Inflammatory macrophage treated with lipopolysaccharide for 1 hour (primary cell): ENCODE data around the gene SLTM.
"Not testable (repeated sequence)": the region's sequence is repeated elsewhere in the genome, so short reads cannot be mapped to it uniquely, and the experiment has no call there.

Source experiments
- DNase-seq, 2 donors: peaks; one replicate each; pipeline ENCODE4 v3.0.0-alpha.2; 2020 to 2022

The SLTM gene

GRCh38 chr15:58933281-58934113 lies at the start of gene SLTM:
Gene SLTM, minus strand, starts transcription at chr15:58933679. Its CDS starts 114 bp downstream, at chr15:58933565.
- peak; percentile 88 to 91 for DNase-seq

GRCh38 chr15:58983261-58983660 lies 49.8 kb upstream of the SLTM start:
- peak; percentile 31 to 32 for DNase-seq

GRCh38 chr15:58981808-58982475 lies 48.5 kb upstream of the SLTM start:
- peak in 1 of 2 donors; percentile 33 for DNase-seq

- peak; percentile 30 to 74 for DNase-seq
Observed at GRCh38 chr15:58980351-58980939, 47.0 kb upstream of the SLTM start.

GRCh38 chr15:58977887-58978286 lies 44.4 kb upstream of the SLTM start:
- DNase-seq, result peak in 1 of 2 donors; percentile 23

GRCh38 chr15:58967479-58967878 lies 34.0 kb upstream of the SLTM start:
- no peak for DNase-seq

GRCh38 chr15:58966698-58967097 lies 33.2 kb upstream of the SLTM start:
- no peak for DNase-seq

GRCh38 chr15:58962662-58963565 lies 29.4 kb upstream of the SLTM start:
- no peak for DNase-seq

- DNase-seq, result no peak
Observed at GRCh38 chr15:58962136-58962535, 28.7 kb upstream of the SLTM start.

GRCh38 chr15:58958811-58959210 lies 25.3 kb upstream of the SLTM start:
- no peak for DNase-seq

GRCh38 chr15:58957101-58957973 lies 23.9 kb upstream of the SLTM start:
- DNase-seq, result peak; percentile 46 to 89

GRCh38 chr15:58952751-58953150 lies 19.3 kb upstream of the SLTM start:
- DNase-seq, result no peak

- no peak for DNase-seq
Observed at GRCh38 chr15:58951388-58952007, 18.0 kb upstream of the SLTM start.

- DNase-seq, result no peak
Observed at GRCh38 chr15:58947179-58947578, 13.7 kb upstream of the SLTM start.

- DNase-seq, result not testable (repeated sequence)
Observed at GRCh38 chr15:58934974-58935373, 1.5 kb upstream of the SLTM start.

- no peak for DNase-seq
Observed at GRCh38 chr15:58934521-58934920, 1.0 kb upstream of the SLTM start.

GRCh38 chr15:58934114-58934447 lies 602 bp upstream of the SLTM start:
- DNase-seq, result no peak

- peak; percentile 22 to 44 for DNase-seq
Observed at GRCh38 chr15:58932710-58933280, 684 bp downstream of the SLTM start.

- peak; percentile 52 to 57 for DNase-seq
Observed at GRCh38 chr15:58931987-58932588, 1.4 kb downstream of the SLTM start.

- no peak for DNase-seq
Observed at GRCh38 chr15:58929891-58930416, 3.5 kb downstream of the SLTM start.
